ENCODE results near the gene SMARCD1. TPM values are rescaled to one million over a fixed set of nuclear protein-coding genes. Genes with fewer than 3 reads are reported as not detected.

Gene SMARCD1
- total RNA-seq, 1 experiment from 2014 or later, result 79.7 TPM

DNA sequence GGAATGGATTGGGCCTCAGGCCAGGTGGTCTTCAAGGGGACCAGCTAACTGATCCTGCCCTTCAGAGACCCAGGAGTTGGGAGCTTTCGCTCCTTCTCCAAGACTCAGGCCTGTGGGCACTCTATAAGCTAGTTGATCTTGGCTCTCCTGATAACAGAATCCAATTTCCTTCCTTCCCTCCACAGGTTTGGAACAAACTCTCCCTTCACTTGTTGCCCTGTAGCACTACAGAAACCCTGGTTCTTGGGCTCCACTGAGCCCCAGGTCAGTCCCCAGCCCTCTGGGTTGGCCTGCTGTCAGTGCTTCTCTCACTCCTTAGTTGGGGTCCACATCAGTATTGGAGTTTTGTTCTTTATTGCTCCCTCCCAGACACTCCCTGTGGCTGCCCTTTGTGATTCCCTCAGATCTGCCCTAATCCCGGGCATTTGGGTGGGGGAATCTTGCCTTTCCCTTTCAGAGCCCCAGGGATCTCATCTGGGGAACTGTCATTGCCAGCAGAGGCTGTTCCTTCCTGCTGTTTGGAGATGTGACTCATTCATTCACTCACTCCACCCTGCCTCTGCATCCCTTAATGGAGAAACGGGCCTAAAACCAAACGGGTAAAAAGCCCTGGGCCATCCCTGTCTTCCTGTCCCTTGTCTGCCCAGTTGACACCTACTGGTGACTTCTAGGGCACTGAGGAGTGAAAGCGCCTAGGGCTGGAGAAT is 14.3 kb downstream of the SMARCD1 start:
- Histone ChIP-seq H3K4me3 (no peak overlapping the region), H3K27ac (no peak overlapping the region), H3K4me1 (peaks cover 10% of the 10 kb centered on the region), H3K9me3 (replicated peaks) (no peaks in the 10 kb centered on the region), H3K27me3 (no peaks in the 10 kb centered on the region), H3K36me3 (peaks cover 63% of the 10 kb centered on the region)
- no peak for DNase-seq

DNA sequence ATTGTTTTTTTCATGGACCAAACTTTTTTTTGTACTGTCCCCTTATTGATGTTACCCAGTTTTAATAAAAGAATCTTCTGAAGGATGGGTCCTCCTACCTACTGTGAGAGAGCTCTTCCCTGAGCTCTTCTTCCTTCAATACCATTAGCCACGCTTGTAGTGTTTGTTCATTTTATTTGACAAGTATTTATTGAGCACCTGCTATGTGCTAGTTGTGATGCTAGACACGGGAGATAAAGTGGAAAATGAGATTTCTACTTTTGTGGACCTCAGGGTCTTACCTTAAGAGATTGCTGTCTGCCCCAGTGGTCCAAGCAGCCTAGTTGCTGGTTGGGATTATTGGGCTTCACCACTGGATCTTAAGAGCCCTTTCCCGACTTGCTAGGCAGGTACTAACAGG is 15.4 kb downstream of the SMARCD1 start:
- no peaks in the 10 kb centered on the region for H3K9me3 ChIP-seq (replicated peaks)
- H3K36me3 ChIP-seq, result peaks cover 55% of the 10 kb centered on the region
- no peak for DNase-seq
- H3K4me1 ChIP-seq, result peaks cover 11% of the 10 kb centered on the region
- no peak overlapping the region for H3K4me3 ChIP-seq
- no peak overlapping the region for H3K27ac ChIP-seq
- H3K27me3 ChIP-seq, result no peaks in the 10 kb centered on the region

DNA sequence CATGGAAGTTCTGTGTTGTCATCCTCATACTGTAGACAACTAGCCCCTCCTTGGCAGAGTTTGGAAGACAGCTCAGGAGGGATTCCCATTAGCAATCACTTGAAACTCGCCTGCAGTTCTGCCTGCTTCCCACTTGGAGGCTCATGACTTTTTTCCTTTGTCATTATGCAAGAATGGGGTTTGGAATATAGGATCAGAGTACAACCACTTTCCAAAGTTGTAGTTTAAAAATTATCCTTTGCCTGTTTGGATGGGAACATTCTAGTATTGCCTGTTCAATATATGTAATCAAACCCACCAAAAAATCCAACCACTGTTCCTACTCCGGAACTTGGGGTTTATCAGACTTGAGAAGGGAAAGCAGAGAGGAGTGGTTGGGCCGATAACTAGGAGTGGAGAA is 16.5 kb downstream of the SMARCD1 start:
- DNase-seq, result peak in 1 of 2 experiments; percentile 39
- no peaks in the 10 kb centered on the region for H3K27me3 ChIP-seq
- peaks cover 44% of the 10 kb centered on the region for H3K36me3 ChIP-seq
- H3K4me1 ChIP-seq, result peaks cover 11% of the 10 kb centered on the region
- H3K9me3 ChIP-seq (replicated peaks), result no peaks in the 10 kb centered on the region
- H3K27ac ChIP-seq, result no peak overlapping the region
- H3K4me3 ChIP-seq, result no peak overlapping the region

DNA sequence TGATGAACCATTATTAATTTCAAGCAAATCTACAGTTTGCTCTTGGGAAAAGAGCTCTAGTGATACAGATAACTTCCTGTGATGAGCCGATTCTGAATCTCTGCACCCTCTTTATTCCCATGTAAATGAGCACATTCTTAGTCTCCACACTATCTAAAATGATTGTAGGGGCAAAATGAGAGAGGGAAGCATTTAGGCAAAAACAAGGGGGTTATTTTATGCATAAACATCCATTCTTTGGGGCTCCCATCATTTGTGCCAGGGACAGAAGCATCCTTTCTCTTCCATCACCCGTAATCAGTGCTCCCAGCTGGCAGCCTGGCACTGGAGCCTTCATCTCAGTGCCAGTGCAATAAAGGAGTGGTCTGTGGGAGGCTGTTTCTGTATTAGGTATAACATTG is 17.0 kb downstream of the SMARCD1 start:
- H3K9me3 ChIP-seq (replicated peaks), result no peaks in the 10 kb centered on the region
- H3K27ac ChIP-seq, result no peak overlapping the region
- H3K27me3 ChIP-seq, result no peaks in the 10 kb centered on the region
- peaks cover 39% of the 10 kb centered on the region for H3K36me3 ChIP-seq
- H3K4me1 ChIP-seq, result peaks cover 11% of the 10 kb centered on the region
- H3K4me3 ChIP-seq, result no peak overlapping the region
- no peak for DNase-seq

DNA sequence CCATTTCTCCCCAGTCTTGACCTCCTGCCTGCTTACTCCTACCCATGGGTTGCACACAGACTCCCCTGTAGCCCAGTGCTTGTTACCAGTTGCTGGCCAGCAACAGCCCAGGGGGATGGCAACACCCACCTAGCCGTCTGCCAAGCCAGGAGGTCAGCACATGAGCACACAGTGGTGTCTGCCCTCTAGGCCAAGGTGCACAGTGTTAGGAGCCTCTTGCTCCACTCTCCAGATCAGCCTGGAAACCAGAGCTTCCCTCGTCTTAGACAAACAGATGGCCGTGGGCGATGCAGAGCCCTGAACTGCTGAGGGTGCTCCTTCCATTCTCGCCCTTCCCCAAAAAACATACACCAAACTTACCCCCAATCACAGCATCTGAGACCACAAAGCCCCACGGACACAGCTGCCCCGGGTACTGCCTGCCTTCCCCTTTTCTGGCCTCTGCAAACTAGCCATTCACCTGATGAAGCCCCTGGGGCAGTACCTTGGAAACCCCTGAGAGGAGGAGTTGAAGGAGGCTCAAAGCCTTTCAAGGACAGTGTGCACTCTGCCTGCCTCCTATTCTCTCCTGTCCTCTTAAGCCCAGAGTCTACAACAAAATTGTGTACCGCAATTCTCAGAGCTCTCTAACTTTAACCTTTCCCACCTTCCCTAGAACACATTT is 17.6 kb downstream of the SMARCD1 start:
- Histone ChIP-seq H3K9me3 (replicated peaks) (no peaks in the 10 kb centered on the region), H3K4me1 (peaks cover 11% of the 10 kb centered on the region), H3K36me3 (peaks cover 34% of the 10 kb centered on the region), H3K27me3 (no peaks in the 10 kb centered on the region), H3K4me3 (no peak overlapping the region), H3K27ac (no peak overlapping the region)
- DNase-seq, result no peak

DNA sequence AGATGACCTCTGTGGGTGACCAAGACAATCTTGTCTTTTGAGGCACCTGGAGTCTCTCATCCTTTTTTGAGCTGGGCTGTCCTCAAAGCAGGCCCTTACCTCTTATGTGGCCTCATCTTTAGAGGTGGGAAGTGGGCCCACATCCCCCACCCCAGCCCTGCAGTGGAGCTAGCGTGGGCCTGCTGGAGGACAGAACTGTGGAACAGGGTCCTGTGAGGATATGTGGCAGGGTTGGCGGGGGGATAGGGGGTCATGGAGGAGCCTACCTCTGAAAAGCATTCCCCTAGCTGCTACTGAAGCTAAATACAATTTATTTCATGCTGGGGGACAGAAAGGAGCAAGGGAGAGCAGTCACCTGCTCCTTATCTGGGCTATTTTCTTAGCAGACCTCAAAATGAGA is 18.2 kb downstream of the SMARCD1 start:
- Histone ChIP-seq H3K27me3 (no peaks in the 10 kb centered on the region), H3K36me3 (peaks cover 28% of the 10 kb centered on the region), H3K4me3 (no peak overlapping the region), H3K9me3 (replicated peaks) (no peaks in the 10 kb centered on the region), H3K27ac (no peak overlapping the region), H3K4me1 (peaks cover 11% of the 10 kb centered on the region)
- DNase-seq, result no peak

DNA sequence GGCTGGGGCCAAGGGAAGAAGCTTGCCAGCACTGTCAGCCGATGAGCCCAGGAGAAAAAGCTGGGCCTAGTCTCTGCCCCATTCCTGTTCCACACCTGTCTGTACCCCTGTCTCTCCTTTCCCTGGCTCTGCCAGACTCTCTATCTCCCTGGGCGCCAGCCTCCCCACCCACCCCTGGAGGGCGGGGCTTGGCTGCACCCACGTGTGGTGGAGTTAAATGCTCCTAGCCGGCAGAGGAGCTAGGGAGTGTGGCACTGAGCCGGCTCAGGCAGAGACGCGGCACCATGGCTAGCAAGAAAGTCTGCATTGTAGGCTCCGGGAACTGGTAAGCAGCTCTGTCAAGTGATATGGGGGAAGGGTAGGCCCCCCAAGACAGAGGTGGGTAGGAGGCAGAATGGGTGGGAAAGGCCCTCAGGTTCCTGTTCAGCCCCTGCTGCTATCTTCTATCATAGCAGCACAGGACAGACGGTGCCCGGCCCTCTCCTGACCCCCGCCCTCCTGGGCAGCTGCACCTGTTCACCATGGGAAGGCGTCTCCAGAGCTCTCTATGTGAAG is 18.7 kb downstream of the SMARCD1 start, which contains the start of gene GPD1:
Gene GPD1 (plus strand): TSS at position 242 of the 555 bp plus-strand sequence. CDS start 43 bp downstream, at position 285.
- Histone ChIP-seq H3K27me3 (no peaks in the 10 kb centered on the region), H3K27ac (no peak within 1 kb of the TSS), H3K36me3 (peaks cover 23% of the 10 kb centered on the region), H3K9me3 (replicated peaks) (no peaks in the 10 kb centered on the region), H3K4me1 (peaks cover 11% of the 10 kb centered on the region), H3K4me3 (no peak within 1 kb of the TSS)
- DNase-seq, result peak; percentile 61 to 73

DNA sequence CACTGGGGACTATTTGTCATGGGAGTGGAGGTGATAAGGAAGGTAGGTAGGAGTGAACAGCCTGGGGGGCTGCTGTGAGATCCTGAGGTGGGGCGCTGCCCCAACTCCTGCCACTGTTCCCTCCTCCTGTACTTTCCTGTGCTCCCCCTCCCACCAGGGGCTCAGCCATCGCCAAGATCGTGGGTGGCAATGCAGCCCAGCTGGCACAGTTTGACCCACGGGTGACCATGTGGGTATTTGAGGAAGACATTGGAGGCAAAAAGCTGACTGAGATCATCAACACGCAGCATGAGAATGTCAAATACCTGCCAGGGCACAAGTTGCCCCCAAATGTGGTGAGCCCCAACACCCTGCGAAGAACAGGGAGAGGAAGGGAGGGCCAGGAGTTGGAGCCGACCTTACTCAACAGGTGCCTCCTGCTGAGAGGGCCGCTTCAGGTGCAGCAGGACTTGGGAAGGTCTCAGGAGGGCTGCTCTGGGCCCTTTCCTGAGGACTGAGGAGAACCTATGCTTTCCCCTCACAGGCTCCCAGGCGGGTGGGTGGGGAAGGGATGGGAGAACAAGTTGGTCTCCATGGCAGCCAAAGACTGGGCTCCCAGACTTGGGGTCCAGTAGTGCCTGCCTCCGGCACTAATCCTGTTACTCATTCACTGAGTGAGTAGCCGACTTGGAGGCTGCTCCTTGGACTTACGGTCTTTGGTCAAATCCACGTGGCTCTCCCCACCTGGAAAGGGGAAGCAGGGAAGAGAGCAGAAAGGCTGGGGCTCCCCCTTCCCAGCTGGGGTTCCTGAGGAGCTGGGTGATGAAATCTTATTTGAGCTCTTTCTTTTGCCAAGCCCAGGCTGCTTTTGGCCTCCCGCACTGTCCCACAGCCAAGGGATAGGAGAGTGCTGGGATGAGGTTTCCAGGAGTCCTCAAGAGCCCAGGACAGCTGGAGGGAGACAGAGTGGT is 19.6 kb downstream of the SMARCD1 start:
- H3K36me3 ChIP-seq, result peaks cover 14% of the 10 kb centered on the region
- H3K4me1 ChIP-seq, result peaks cover 11% of the 10 kb centered on the region
- H3K9me3 ChIP-seq (replicated peaks), result no peaks in the 10 kb centered on the region
- H3K27ac ChIP-seq, result no peak overlapping the region
- H3K27me3 ChIP-seq, result no peaks in the 10 kb centered on the region
- no peak overlapping the region for H3K4me3 ChIP-seq
- no peak for DNase-seq

DNA sequence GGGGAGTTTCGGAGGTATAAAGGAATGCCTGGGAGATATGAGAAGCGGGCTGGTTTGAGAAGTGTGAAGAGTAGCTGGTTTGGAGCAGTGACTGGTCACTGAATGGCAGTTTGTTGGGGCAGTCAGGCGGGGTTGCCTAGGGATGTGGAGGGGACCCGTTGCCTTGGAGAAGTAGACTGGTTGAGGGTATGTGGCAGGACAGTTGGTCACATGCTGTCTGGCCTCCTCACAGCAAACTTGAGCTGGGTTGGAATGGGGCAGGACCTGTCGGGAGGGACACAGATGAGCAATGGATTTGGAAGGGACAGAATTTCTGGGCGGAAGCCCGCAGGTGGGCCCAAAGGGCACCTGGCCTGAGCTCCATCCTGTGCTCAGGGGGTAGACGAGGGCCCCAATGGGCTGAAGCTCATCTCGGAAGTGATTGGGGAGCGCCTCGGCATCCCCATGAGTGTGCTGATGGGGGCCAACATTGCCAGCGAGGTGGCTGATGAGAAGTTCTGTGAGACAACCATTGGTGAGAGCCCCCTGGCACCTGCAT is 20.8 kb downstream of the SMARCD1 start:
- Histone ChIP-seq H3K4me3 (no peak overlapping the region), H3K9me3 (replicated peaks) (no peaks in the 10 kb centered on the region), H3K27ac (no peak overlapping the region), H3K27me3 (no peaks in the 10 kb centered on the region), H3K4me1 (peaks cover 22% of the 10 kb centered on the region), H3K36me3 (peaks cover 10% of the 10 kb centered on the region)
- no peak for DNase-seq

DNA sequence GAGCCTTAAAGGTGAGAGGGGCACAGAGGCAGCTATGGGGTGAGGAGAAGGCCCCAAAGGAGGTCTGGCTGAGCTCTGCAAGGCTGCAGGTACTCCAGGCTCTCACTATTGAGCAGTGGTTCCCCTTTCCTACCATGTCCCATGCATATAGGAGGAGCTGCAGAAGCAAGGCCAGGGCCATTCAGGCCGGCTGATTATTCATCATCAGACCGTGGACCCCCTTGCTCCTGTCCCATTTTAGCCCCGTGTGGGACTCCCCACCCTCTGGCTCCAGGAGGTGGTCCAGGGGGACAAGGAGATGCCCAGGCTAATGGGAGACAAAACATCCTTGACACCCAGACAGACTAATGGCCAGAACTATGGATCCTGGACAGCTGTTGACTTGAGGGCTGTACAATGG is 21.8 kb downstream of the SMARCD1 start:
- Histone ChIP-seq H3K4me1 (peaks cover 24% of the 10 kb centered on the region), H3K9me3 (replicated peaks) (no peaks in the 10 kb centered on the region), H3K27me3 (no peaks in the 10 kb centered on the region), H3K27ac (no peak overlapping the region), H3K4me3 (no peak overlapping the region), H3K36me3 (peaks cover 2% of the 10 kb centered on the region; the same call in 1 of the 2 replicates)
- DNase-seq, result no peak

DNA sequence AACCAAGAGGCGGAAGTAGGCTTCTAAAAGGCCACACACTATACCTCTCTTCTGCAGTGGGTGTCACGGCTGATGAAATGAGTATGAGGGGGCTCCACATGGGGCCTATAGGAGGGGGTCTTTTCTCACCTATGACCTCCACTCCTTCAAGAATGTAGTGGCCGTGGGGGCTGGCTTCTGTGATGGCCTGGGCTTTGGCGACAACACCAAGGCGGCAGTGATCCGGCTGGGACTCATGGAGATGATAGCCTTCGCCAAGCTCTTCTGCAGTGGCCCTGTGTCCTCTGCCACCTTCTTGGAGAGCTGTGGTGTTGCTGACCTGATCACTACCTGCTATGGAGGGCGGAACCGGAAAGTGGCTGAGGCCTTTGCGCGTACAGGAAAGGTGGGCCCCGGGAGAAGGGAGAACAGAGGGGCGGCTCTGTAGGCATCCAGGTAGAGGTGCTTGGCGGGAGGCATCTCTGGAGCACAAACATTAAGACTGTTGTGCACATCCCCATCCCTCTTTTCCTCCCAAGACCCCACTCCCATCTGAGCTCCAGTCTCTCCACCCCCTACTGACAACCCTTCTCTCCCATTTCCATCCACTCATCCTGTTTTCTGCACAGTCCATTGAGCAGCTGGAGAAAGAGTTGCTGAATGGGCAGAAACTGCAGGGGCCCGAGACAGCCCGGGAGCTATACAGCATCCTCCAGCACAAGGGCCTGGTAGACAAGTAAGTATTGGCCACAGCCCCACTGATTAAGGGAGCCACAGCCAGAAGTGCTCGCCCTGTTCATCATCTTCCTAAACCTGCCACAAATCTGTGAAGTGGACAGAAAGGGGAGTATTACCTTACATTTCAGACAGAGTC is 22.5 kb downstream of the SMARCD1 start:
- no peak for DNase-seq
- peaks cover 24% of the 10 kb centered on the region for H3K4me1 ChIP-seq
- H3K27ac ChIP-seq, result no peak overlapping the region
- H3K27me3 ChIP-seq, result no peaks in the 10 kb centered on the region
- no peaks in the 10 kb centered on the region for H3K9me3 ChIP-seq (replicated peaks)
- no peaks in the 10 kb centered on the region for H3K36me3 ChIP-seq
- no peak overlapping the region for H3K4me3 ChIP-seq

DNA sequence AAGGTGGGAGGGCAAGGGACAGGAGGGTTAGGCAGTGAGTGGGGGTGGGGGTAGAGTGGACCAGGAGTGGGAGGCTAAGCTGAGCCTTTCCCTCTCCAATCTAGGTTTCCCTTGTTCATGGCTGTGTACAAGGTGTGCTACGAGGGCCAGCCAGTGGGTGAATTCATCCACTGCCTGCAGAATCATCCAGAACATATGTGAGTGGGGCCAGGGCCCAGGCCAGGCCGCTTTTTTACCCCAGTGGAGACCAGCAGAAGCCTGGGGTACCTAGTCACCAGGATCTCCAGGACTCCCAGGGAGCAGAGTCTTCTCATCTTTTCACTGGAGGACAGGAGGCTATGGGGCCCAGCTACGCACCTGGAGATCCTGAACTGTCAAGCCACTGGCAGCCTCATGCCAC is 24.2 kb downstream of the SMARCD1 start:
- H3K4me3 ChIP-seq, result no peak overlapping the region
- no peak for DNase-seq
- H3K9me3 ChIP-seq (replicated peaks), result no peaks in the 10 kb centered on the region
- H3K27me3 ChIP-seq, result no peaks in the 10 kb centered on the region
- H3K27ac ChIP-seq, result no peak overlapping the region
- no peaks in the 10 kb centered on the region for H3K36me3 ChIP-seq
- peaks cover 15% of the 10 kb centered on the region for H3K4me1 ChIP-seq

DNA sequence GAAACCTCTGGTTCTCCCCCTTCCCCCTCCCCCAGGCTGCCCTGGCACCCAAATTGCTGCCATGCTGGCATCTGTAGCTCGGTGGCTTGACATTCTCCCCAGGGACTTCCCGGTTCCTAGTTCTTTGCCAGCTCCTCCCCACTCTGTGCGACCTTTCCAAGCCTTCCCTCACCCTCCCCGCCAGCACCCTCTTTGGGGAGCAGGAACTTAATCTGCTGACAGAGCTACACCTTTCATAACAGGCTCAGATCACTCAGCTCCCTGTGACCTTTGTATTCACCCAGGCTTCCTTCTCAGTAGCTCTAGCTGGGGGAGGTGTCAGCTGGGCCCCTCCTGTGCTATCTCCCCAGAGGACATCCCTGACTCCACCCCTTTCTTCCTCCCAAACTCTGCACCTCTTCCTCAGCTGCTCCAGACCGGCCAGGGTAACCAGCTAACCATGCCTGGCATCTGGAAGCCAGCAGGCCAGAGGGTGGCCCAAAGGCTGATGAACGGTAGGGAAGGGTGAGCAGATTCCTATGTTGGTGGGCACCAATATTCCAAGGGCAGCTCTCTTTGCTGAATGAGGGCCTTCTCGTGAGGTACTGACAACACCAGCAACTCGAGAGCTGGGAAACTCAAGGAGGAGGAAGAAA is 25.1 kb downstream of the SMARCD1 start:
- DNase-seq, result peak in 1 of 2 experiments; percentile 27

More for the DNA sequence above, 25.1 kb downstream of the SMARCD1 start:
- peak overlapping the region; percentile 45 for H3K27ac ChIP-seq
- H3K27me3 ChIP-seq, result no peaks in the 10 kb centered on the region
- H3K4me1 ChIP-seq, result peaks cover 13% of the 10 kb centered on the region
- no peaks in the 10 kb centered on the region for H3K36me3 ChIP-seq
- H3K9me3 ChIP-seq (replicated peaks), result no peaks in the 10 kb centered on the region
- H3K4me3 ChIP-seq, result peak overlapping the region; percentile 78

Data from SJCRH30 (cell line).